ENCODE results near the gene SLC5A11. TPM values are rescaled to one million over a fixed set of nuclear protein-coding genes. Genes with fewer than 3 reads are reported as not detected.

SLC5A11 gene
- total RNA-seq, 1 experiment from 2014 or later: 0.51 TPM

- intact Hi-C loops (cut with micrococcal nuclease): no loop called here
- ATAC-seq (no peak), DNase-seq (no peak)
- no peak overlapping the region for H3K9ac ChIP-seq (ENCODE audit: low read length)
- H3K9me3 ChIP-seq (ENCODE audit: low read length): no peaks in the 10 kb centered on the region
- TF ChIP-seq EZH2 (IDR thresholded peaks at IDR 0.05; ENCODE audit: low read length, unreplicated experiment) (no peak), CTCF (conservative IDR thresholded peaks at IDR 0.05; ENCODE audit: low read depth, low read length) (no peak), EZH2phosphoT487 (IDR thresholded peaks at IDR 0.05; ENCODE audit: borderline replicate concordance, low read length) (no peak)
- CTCF ChIA-PET: no interaction called here
- POLR2A ChIA-PET (ENCODE audit: unreplicated experiment): no interaction called here
- no peaks in the 10 kb centered on the region for H3F3A ChIP-seq (ENCODE audit: low read length, unreplicated experiment)
- H3K4me3 ChIP-seq (ENCODE audit: low read length): no peak overlapping the region
- H3K27me3 ChIP-seq (ENCODE audit: low read length): no peaks in the 10 kb centered on the region
- H3K79me2 ChIP-seq (ENCODE audit: low read length): no peaks in the 10 kb centered on the region
- H3K4me2 ChIP-seq (ENCODE audit: low read length): no peak overlapping the region
- no TSS peak for BruUV-seq (replicated peaks)
- no peaks in the 10 kb centered on the region for H3K36me3 ChIP-seq (ENCODE audit: low read depth, low read length)
- no peaks in the 10 kb centered on the region for H3K9me2 ChIP-seq (replicated peaks; ENCODE audit: low read length)
- no peak overlapping the region for H2AFZ ChIP-seq (ENCODE audit: low read length)
- no peaks in the 10 kb centered on the region for H4K20me1 ChIP-seq (ENCODE audit: low read length)
- no peak overlapping the region for H3K27ac ChIP-seq (ENCODE audit: low read length)
- no peaks in the 10 kb centered on the region for H3K4me1 ChIP-seq (ENCODE audit: insufficient read depth, low read length)
Measured at GRCh38 chr16:24917236-24917635, 71.5 kb downstream of the SLC5A11 start.

- DNase-seq: no peak
- no peaks in the 10 kb centered on the region for H3F3A ChIP-seq (ENCODE audit: low read length, unreplicated experiment)
- no peaks in the 10 kb centered on the region for H3K79me2 ChIP-seq (ENCODE audit: low read length)
- no peak overlapping the region for H3K4me2 ChIP-seq (ENCODE audit: low read length)
- no peaks in the 10 kb centered on the region for H3K9me2 ChIP-seq (replicated peaks; ENCODE audit: low read length)
- no peak overlapping the region for H2AFZ ChIP-seq (ENCODE audit: low read length)
- H3K9ac ChIP-seq (ENCODE audit: low read length): no peak overlapping the region
- no peaks in the 10 kb centered on the region for H3K9me3 ChIP-seq (ENCODE audit: low read length)
- no peaks in the 10 kb centered on the region for H3K4me1 ChIP-seq (ENCODE audit: insufficient read depth, low read length)
- POLR2A ChIA-PET (ENCODE audit: unreplicated experiment): no interaction called here
- H3K27ac ChIP-seq (ENCODE audit: low read length): no peak overlapping the region
- no TSS peak for BruUV-seq (replicated peaks)
- TF ChIP-seq CTCF (conservative IDR thresholded peaks at IDR 0.05; ENCODE audit: low read depth, low read length) (no peak), EZH2 (IDR thresholded peaks at IDR 0.05; ENCODE audit: low read length, unreplicated experiment) (no peak), EZH2phosphoT487 (IDR thresholded peaks at IDR 0.05; ENCODE audit: borderline replicate concordance, low read length) (no peak)
- intact Hi-C loops (cut with micrococcal nuclease): no loop called here
- CTCF ChIA-PET: no interaction called here
- H3K36me3 ChIP-seq (ENCODE audit: low read depth, low read length): no peaks in the 10 kb centered on the region
- no peaks in the 10 kb centered on the region for H3K27me3 ChIP-seq (ENCODE audit: low read length)
- no peak for ATAC-seq
- H4K20me1 ChIP-seq (ENCODE audit: low read length): no peaks in the 10 kb centered on the region
- H3K4me3 ChIP-seq (ENCODE audit: low read length): no peak overlapping the region
Measured at GRCh38 chr16:24917891-24918290, 72.1 kb downstream of the SLC5A11 start.

DNA sequence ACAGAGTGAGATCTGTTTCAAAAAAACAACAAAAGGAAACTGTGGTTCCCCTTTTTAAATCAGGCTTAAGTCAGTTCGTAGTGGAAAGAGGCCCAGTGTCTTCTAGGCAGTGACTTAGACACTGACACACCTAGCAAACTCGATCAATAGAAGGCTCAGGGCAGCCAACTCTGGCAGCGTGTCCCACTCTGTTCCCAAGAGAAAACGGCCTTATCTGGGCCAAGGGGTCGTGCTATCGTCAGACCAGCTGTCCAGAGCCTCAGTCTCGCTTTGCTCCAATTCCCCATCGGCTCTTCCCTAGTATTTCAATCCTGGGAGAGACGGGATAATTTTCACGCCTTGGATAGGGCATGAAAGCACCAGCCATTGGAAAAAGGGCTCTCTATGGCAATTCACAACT, 72.9 kb downstream of the SLC5A11 start:
- Histone ChIP-seq H3K4me1 (ENCODE audit: insufficient read depth, low read length) (no peaks in the 10 kb centered on the region), H3K4me3 (ENCODE audit: low read length) (no peak overlapping the region), H3F3A (ENCODE audit: low read length, unreplicated experiment) (no peaks in the 10 kb centered on the region), H3K36me3 (ENCODE audit: low read depth, low read length) (no peaks in the 10 kb centered on the region), H3K27ac (ENCODE audit: low read length) (no peak overlapping the region), H2AFZ (ENCODE audit: low read length) (no peak overlapping the region), H3K27me3 (ENCODE audit: low read length) (no peaks in the 10 kb centered on the region), H3K9me3 (ENCODE audit: low read length) (no peaks in the 10 kb centered on the region), H4K20me1 (ENCODE audit: low read length) (no peaks in the 10 kb centered on the region), H3K4me2 (ENCODE audit: low read length) (no peak overlapping the region), H3K79me2 (ENCODE audit: low read length) (no peaks in the 10 kb centered on the region), H3K9me2 (replicated peaks; ENCODE audit: low read length) (no peaks in the 10 kb centered on the region), H3K9ac (ENCODE audit: low read length) (no peak overlapping the region)
- no peak for TF ChIP-seq EZH2phosphoT487 (IDR thresholded peaks at IDR 0.05; ENCODE audit: borderline replicate concordance, low read length)
- no peak for TF ChIP-seq CTCF (conservative IDR thresholded peaks at IDR 0.05; ENCODE audit: low read depth, low read length)
- TF ChIP-seq EZH2 (IDR thresholded peaks at IDR 0.05; ENCODE audit: low read length, unreplicated experiment): no peak
- no peak for DNase-seq
- no TSS peak for BruUV-seq (replicated peaks)
- ChIA-PET POLR2A (ENCODE audit: unreplicated experiment) (no interaction called here), CTCF (no interaction called here)
- ATAC-seq: no peak
- intact Hi-C loops (cut with micrococcal nuclease): no loop called here
